Peyer's patch (tissue), 4 donors: ENCODE measurements around the gene RPS6KB1.

Source experiments
- POLR2A ChIP-seq, 2 donors: fragments of 450-650 bp; IDR thresholded peaks; one replicate each; pipeline ENCODE4 v1.5.1; 2017; ENCODE audit warnings: antibody characterized with exemption in 2 of 2, mild to moderate bottlenecking in 2 of 2, moderate library complexity in 2 of 2
- TF ChIP-seq, protein P1 (sequence below), 6 experiments: fragments of 450-650 bp in 4 of 6; fragments of 200-600 bp in 2 of 6; sonication (generic) in 1 of 6; IDR thresholded peaks; one replicate each; pipeline ENCODE4 v1.5.1; 2017 to 2019; ENCODE audit warnings: antibody characterized with exemption in 6 of 6, mild to moderate bottlenecking in 3 of 6, moderate library complexity in 1 of 6

DNA sequence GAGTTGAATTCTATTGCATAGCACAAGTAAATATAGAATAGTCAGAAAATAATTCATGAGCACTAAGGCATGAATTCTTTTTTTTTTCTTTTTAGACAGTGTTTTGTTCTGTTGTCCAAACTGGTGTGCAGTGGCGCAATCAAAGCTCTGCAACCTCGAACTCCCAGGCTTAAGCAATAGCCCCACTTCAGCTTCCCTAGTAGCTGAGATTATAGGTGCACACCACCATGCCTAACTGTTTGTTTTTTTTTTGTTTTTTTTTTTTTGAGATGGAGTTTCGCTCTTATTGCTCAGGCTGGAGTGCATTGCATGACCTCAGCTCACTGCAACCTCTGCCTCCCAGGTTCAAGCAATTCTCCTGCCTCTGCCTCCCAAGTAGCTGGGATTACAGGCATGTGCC, 16.8 kb upstream of the RPS6KB1 start:
- TF ChIP-seq POLR2A (IDR thresholded peaks at IDR 0.05), result no peak
- TF ChIP-seq, protein P1, sequence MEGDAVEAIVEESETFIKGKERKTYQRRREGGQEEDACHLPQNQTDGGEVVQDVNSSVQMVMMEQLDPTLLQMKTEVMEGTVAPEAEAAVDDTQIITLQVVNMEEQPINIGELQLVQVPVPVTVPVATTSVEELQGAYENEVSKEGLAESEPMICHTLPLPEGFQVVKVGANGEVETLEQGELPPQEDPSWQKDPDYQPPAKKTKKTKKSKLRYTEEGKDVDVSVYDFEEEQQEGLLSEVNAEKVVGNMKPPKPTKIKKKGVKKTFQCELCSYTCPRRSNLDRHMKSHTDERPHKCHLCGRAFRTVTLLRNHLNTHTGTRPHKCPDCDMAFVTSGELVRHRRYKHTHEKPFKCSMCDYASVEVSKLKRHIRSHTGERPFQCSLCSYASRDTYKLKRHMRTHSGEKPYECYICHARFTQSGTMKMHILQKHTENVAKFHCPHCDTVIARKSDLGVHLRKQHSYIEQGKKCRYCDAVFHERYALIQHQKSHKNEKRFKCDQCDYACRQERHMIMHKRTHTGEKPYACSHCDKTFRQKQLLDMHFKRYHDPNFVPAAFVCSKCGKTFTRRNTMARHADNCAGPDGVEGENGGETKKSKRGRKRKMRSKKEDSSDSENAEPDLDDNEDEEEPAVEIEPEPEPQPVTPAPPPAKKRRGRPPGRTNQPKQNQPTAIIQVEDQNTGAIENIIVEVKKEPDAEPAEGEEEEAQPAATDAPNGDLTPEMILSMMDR (IDR thresholded peaks at IDR 0.05), result no peak
